ENCODE data around the gene ATOH7. TPM values are rescaled to one million over a fixed set of nuclear protein-coding genes. Genes with fewer than 3 reads are reported as not detected.
"Not testable (repeated sequence)": the region's sequence is repeated elsewhere in the genome, so short reads cannot be mapped to it uniquely, and the experiment has no call there.

ATOH7 gene
- total RNA-seq, 1 experiment from 2014 or later = not detected

GRCh38 chr10:68211669-68212068 is 20.2 kb downstream of the ATOH7 start:
- no peak overlapping the region for H3K9ac ChIP-seq (ENCODE audit: low read length)
- H3K4me1 ChIP-seq (ENCODE audit: low read length) = 0 out of 2 replicates have a peak, but pooled peaks cover 2% of the 10 kb centered on the region
- H3K4me3 ChIP-seq (ENCODE audit: low read length) = no peak overlapping the region
- no peak for DNase-seq
- H3K79me2 ChIP-seq (ENCODE audit: low read length) = no peaks in the 10 kb centered on the region
- H4K20me1 ChIP-seq (ENCODE audit: insufficient read depth, low read depth, low read length) = no peaks in the 10 kb centered on the region
- H2AFZ ChIP-seq (ENCODE audit: low read length) = no peak overlapping the region
- H3K27me3 ChIP-seq (ENCODE audit: low read length) = no peaks in the 10 kb centered on the region
- no peaks in the 10 kb centered on the region for H3K9me2 ChIP-seq (replicated peaks; ENCODE audit: insufficient read depth, low read length)
- H3K9me3 ChIP-seq (ENCODE audit: low read length) = no peaks in the 10 kb centered on the region
- no peaks in the 10 kb centered on the region for H3K36me3 ChIP-seq (ENCODE audit: insufficient read depth, low read length)
- no peak overlapping the region for H3K4me2 ChIP-seq (ENCODE audit: low read depth, low read length, poor library complexity, severe bottlenecking)
- no peak overlapping the region for H3K27ac ChIP-seq (ENCODE audit: low read length)

- Histone ChIP-seq H3K9ac (ENCODE audit: low read length) (no peak overlapping the region), H3K4me2 (ENCODE audit: low read depth, low read length, poor library complexity, severe bottlenecking) (no peak overlapping the region), H3K9me2 (replicated peaks; ENCODE audit: insufficient read depth, low read length) (no peaks in the 10 kb centered on the region), H2AFZ (ENCODE audit: low read length) (no peak overlapping the region), H3K4me1 (ENCODE audit: low read length) (0 out of 2 replicates have a peak, but pooled peaks cover 2% of the 10 kb centered on the region), H3K36me3 (ENCODE audit: insufficient read depth, low read length) (no peaks in the 10 kb centered on the region), H3K79me2 (ENCODE audit: low read length) (no peaks in the 10 kb centered on the region), H3K9me3 (ENCODE audit: low read length) (no peaks in the 10 kb centered on the region), H3K4me3 (ENCODE audit: low read length) (no peak overlapping the region), H3K27ac (ENCODE audit: low read length) (no peak overlapping the region), H3K27me3 (ENCODE audit: low read length) (no peaks in the 10 kb centered on the region), H4K20me1 (ENCODE audit: insufficient read depth, low read depth, low read length) (no peaks in the 10 kb centered on the region)
- peak; percentile 71 for DNase-seq
These were observed 23.4 kb downstream of the ATOH7 start for GRCh38 chr10:68208424-68209042.

GRCh38 chr10:68202960-68203353 is 29.0 kb downstream of the ATOH7 start:
- no peak overlapping the region for H3K27ac ChIP-seq (ENCODE audit: low read length)
- no peaks in the 10 kb centered on the region for H4K20me1 ChIP-seq (ENCODE audit: insufficient read depth, low read depth, low read length)
- H3K4me1 ChIP-seq (ENCODE audit: low read length) = no peaks in the 10 kb centered on the region
- H3K27me3 ChIP-seq (ENCODE audit: low read length) = no peaks in the 10 kb centered on the region
- H2AFZ ChIP-seq (ENCODE audit: low read length) = no peak overlapping the region
- H3K9me3 ChIP-seq (ENCODE audit: low read length) = no peaks in the 10 kb centered on the region
- no peak overlapping the region for H3K4me3 ChIP-seq (ENCODE audit: low read length)
- no peaks in the 10 kb centered on the region for H3K9me2 ChIP-seq (replicated peaks; ENCODE audit: insufficient read depth, low read length)
- H3K79me2 ChIP-seq (ENCODE audit: low read length) = no peaks in the 10 kb centered on the region
- H3K9ac ChIP-seq (ENCODE audit: low read length) = no peak overlapping the region
- no peak for DNase-seq
- H3K36me3 ChIP-seq (ENCODE audit: insufficient read depth, low read length) = no peaks in the 10 kb centered on the region
- no peak overlapping the region for H3K4me2 ChIP-seq (ENCODE audit: low read depth, low read length, poor library complexity, severe bottlenecking)

- Histone ChIP-seq H3K27me3 (ENCODE audit: low read length) (no peaks in the 10 kb centered on the region), H3K9me3 (ENCODE audit: low read length) (no peaks in the 10 kb centered on the region), H2AFZ (ENCODE audit: low read length) (no peak overlapping the region), H3K9me2 (replicated peaks; ENCODE audit: insufficient read depth, low read length) (no peaks in the 10 kb centered on the region), H3K27ac (ENCODE audit: low read length) (no peak overlapping the region), H4K20me1 (ENCODE audit: insufficient read depth, low read depth, low read length) (no peaks in the 10 kb centered on the region), H3K4me3 (ENCODE audit: low read length) (no peak overlapping the region), H3K79me2 (ENCODE audit: low read length) (no peaks in the 10 kb centered on the region), H3K9ac (ENCODE audit: low read length) (no peak overlapping the region), H3K36me3 (ENCODE audit: insufficient read depth, low read length) (no peaks in the 10 kb centered on the region), H3K4me2 (ENCODE audit: low read depth, low read length, poor library complexity, severe bottlenecking) (no peak overlapping the region), H3K4me1 (ENCODE audit: low read length) (no peaks in the 10 kb centered on the region)
- DNase-seq = no peak
These were observed 35.2 kb downstream of the ATOH7 start for GRCh38 chr10:68196701-68197100.

GRCh38 chr10:68195776-68196175 is 36.1 kb downstream of the ATOH7 start:
- not testable (repeated sequence) for H3K9me3 ChIP-seq (ENCODE audit: low read length); H3K27me3 ChIP-seq (ENCODE audit: low read length); H3K79me2 ChIP-seq (ENCODE audit: low read length); H3K9me2 ChIP-seq (replicated peaks; ENCODE audit: insufficient read depth, low read length); DNase-seq; H3K36me3 ChIP-seq (ENCODE audit: insufficient read depth, low read length); H4K20me1 ChIP-seq (ENCODE audit: insufficient read depth, low read depth, low read length); H3K4me3 ChIP-seq (ENCODE audit: low read length); H3K27ac ChIP-seq (ENCODE audit: low read length); H3K4me1 ChIP-seq (ENCODE audit: low read length); H3K9ac ChIP-seq (ENCODE audit: low read length); H3K4me2 ChIP-seq (ENCODE audit: low read depth, low read length, poor library complexity, severe bottlenecking); H2AFZ ChIP-seq (ENCODE audit: low read length)

GRCh38 chr10:68194290-68194689 is 37.6 kb downstream of the ATOH7 start:
- Histone ChIP-seq H3K4me1 (ENCODE audit: low read length) (no peaks in the 10 kb centered on the region), H3K36me3 (ENCODE audit: insufficient read depth, low read length) (no peaks in the 10 kb centered on the region), H3K4me2 (ENCODE audit: low read depth, low read length, poor library complexity, severe bottlenecking) (no peak overlapping the region), H3K79me2 (ENCODE audit: low read length) (no peaks in the 10 kb centered on the region), H3K27me3 (ENCODE audit: low read length) (no peaks in the 10 kb centered on the region), H3K4me3 (ENCODE audit: low read length) (no peak overlapping the region), H4K20me1 (ENCODE audit: insufficient read depth, low read depth, low read length) (no peaks in the 10 kb centered on the region), H3K9me3 (ENCODE audit: low read length) (no peaks in the 10 kb centered on the region), H3K27ac (ENCODE audit: low read length) (no peak overlapping the region), H3K9me2 (replicated peaks; ENCODE audit: insufficient read depth, low read length) (no peaks in the 10 kb centered on the region), H2AFZ (ENCODE audit: low read length) (no peak overlapping the region), H3K9ac (ENCODE audit: low read length) (no peak overlapping the region)
- DNase-seq = no peak

- Histone ChIP-seq H3K36me3 (ENCODE audit: insufficient read depth, low read length) (no peaks in the 10 kb centered on the region), H2AFZ (ENCODE audit: low read length) (no peak overlapping the region), H3K79me2 (ENCODE audit: low read length) (no peaks in the 10 kb centered on the region), H3K4me1 (ENCODE audit: low read length) (no peaks in the 10 kb centered on the region), H3K4me2 (ENCODE audit: low read depth, low read length, poor library complexity, severe bottlenecking) (no peak overlapping the region), H3K9ac (ENCODE audit: low read length) (no peak overlapping the region), H3K27ac (ENCODE audit: low read length) (no peak overlapping the region), H3K9me3 (ENCODE audit: low read length) (no peaks in the 10 kb centered on the region), H3K27me3 (ENCODE audit: low read length) (no peaks in the 10 kb centered on the region), H4K20me1 (ENCODE audit: insufficient read depth, low read depth, low read length) (no peaks in the 10 kb centered on the region), H3K4me3 (ENCODE audit: low read length) (no peak overlapping the region), H3K9me2 (replicated peaks; ENCODE audit: insufficient read depth, low read length) (no peaks in the 10 kb centered on the region)
- DNase-seq = no peak
These were observed 39.8 kb downstream of the ATOH7 start for GRCh38 chr10:68192113-68192512.

- H3K4me1 ChIP-seq (ENCODE audit: low read length) = no peaks in the 10 kb centered on the region
- H3K27me3 ChIP-seq (ENCODE audit: low read length) = no peaks in the 10 kb centered on the region
- H3K27ac ChIP-seq (ENCODE audit: low read length) = no peak overlapping the region
- no peak overlapping the region for H3K4me3 ChIP-seq (ENCODE audit: low read length)
- H3K9ac ChIP-seq (ENCODE audit: low read length) = no peak overlapping the region
- no peak overlapping the region for H2AFZ ChIP-seq (ENCODE audit: low read length)
- H3K9me3 ChIP-seq (ENCODE audit: low read length) = no peaks in the 10 kb centered on the region
- H3K36me3 ChIP-seq (ENCODE audit: insufficient read depth, low read length) = no peaks in the 10 kb centered on the region
- H4K20me1 ChIP-seq (ENCODE audit: insufficient read depth, low read depth, low read length) = no peaks in the 10 kb centered on the region
- no peaks in the 10 kb centered on the region for H3K9me2 ChIP-seq (replicated peaks; ENCODE audit: insufficient read depth, low read length)
- no peaks in the 10 kb centered on the region for H3K79me2 ChIP-seq (ENCODE audit: low read length)
- no peak overlapping the region for H3K4me2 ChIP-seq (ENCODE audit: low read depth, low read length, poor library complexity, severe bottlenecking)
- no peak for DNase-seq
These were observed 43.1 kb downstream of the ATOH7 start for GRCh38 chr10:68188835-68189234.

- Histone ChIP-seq H3K9me2 (replicated peaks; ENCODE audit: insufficient read depth, low read length) (no peaks in the 10 kb centered on the region), H3K9ac (ENCODE audit: low read length) (no peak overlapping the region), H3K27me3 (ENCODE audit: low read length) (no peaks in the 10 kb centered on the region), H3K27ac (ENCODE audit: low read length) (no peak overlapping the region), H2AFZ (ENCODE audit: low read length) (no peak overlapping the region), H3K4me3 (ENCODE audit: low read length) (no peak overlapping the region), H3K9me3 (ENCODE audit: low read length) (no peaks in the 10 kb centered on the region), H3K36me3 (ENCODE audit: insufficient read depth, low read length) (no peaks in the 10 kb centered on the region), H3K4me1 (ENCODE audit: low read length) (no peaks in the 10 kb centered on the region), H3K4me2 (ENCODE audit: low read depth, low read length, poor library complexity, severe bottlenecking) (no peak overlapping the region), H3K79me2 (ENCODE audit: low read length) (no peaks in the 10 kb centered on the region), H4K20me1 (ENCODE audit: insufficient read depth, low read depth, low read length) (no peaks in the 10 kb centered on the region)
- no peak for DNase-seq
These were observed 46.8 kb downstream of the ATOH7 start for GRCh38 chr10:68185085-68185484.

Data from Karpas-422 (cell line).